PC-3 (cell line): ENCODE results near the gene NADK. TPM values are rescaled to one million over a fixed set of nuclear protein-coding genes. Genes with fewer than 3 reads are reported as not detected.
"Not testable (repeated sequence)": the region's sequence is repeated elsewhere in the genome, so short reads cannot be mapped to it uniquely, and the experiment has no call there.

ENCODE experiments used
- ATAC-seq: fragments of 200-7000 bp; cut with Tn5 transposase; 2 replicates; pipeline ENCODE4 v1.9.1; 2020; ENCODE audit warnings: mild to moderate bottlenecking, moderate library complexity
- BruUV-seq: library from RNA; stranded (reverse); fragments of 400-500 nt; replicated peaks from 2 replicates; lab custom pipeline; 2021; lab: Mats Ljungman, UMichigan
- CTCF ChIA-PET: fragments of 300-600 bp; sonication (Branson Sonifier 250); formaldehyde crosslinking; loops from one replicate; lab custom pipeline; 2022; ENCODE audit warnings: antibody characterized with exemption; lab: Charles Lee
- POLR2A ChIA-PET: fragments of 300-600 bp; sonication (Branson Sonifier 250); formaldehyde crosslinking; loops from one replicate; lab custom pipeline; 2022; ENCODE audit warnings: antibody characterized with exemption; ENCODE audit not compliant: unreplicated experiment; lab: Charles Lee
- DNase-seq: peaks from one replicate; pipeline ENCODE4 v3.0.0-alpha.2; 2015
- H2AFZ ChIP-seq: fragments of 300-600 bp; sonication (generic); 2 replicates; pipeline ENCODE4 v1.6.0; 2016; ENCODE audit warnings: antibody characterized with exemption, low read length
- H3F3A ChIP-seq: fragments of 300-600 bp; sonication (generic); one replicate; pipeline ENCODE4 v1.6.0; 2017; ENCODE audit warnings: antibody characterized with exemption, low read length, control low read depth, mild to moderate bottlenecking; ENCODE audit not compliant: unreplicated experiment
- H3K27ac ChIP-seq: fragments of 300-600 bp; sonication (generic); 2 replicates; pipeline ENCODE4 v1.5.1; 2016; ENCODE audit warnings: mild to moderate bottlenecking, low read length
- H3K27me3 ChIP-seq: fragments of 300-600 bp; sonication (generic); 2 replicates; pipeline ENCODE4 v1.6.1; 2016; ENCODE audit warnings: low read length, mixed read lengths
- H3K36me3 ChIP-seq: fragments of 300-600 bp; sonication (generic); 2 replicates; pipeline ENCODE4 v1.6.1; 2016; ENCODE audit warnings: low read depth, mixed run types, low read length, mixed read lengths
- H3K4me1 ChIP-seq: fragments of 300-600 bp; sonication (generic); 2 replicates; pipeline ENCODE4 v1.5.1; 2016; ENCODE audit warnings: low read length; ENCODE audit not compliant: insufficient read depth
- H3K4me2 ChIP-seq: fragments of 300-600 bp; sonication (generic); 2 replicates; pipeline ENCODE4 v1.6.0; 2016; ENCODE audit warnings: low read length
- H3K4me3 ChIP-seq: fragments of 300-600 bp; sonication (generic); 2 replicates; pipeline ENCODE4 v1.5.1; 2016; ENCODE audit warnings: mild to moderate bottlenecking, low read length, mixed read lengths
- H3K79me2 ChIP-seq: fragments of 300-600 bp; sonication (generic); 2 replicates; pipeline ENCODE4 v1.6.1; 2017; ENCODE audit warnings: low read length, mixed read lengths
- H3K9ac ChIP-seq: fragments of 300-600 bp; sonication (generic); 2 replicates; pipeline ENCODE4 v1.6.0; 2016; ENCODE audit warnings: mild to moderate bottlenecking, low read length
- H3K9me2 ChIP-seq: fragments of 300-600 bp; sonication (generic); replicated peaks from 2 replicates; pipeline ENCODE4 v1.6.1; 2016; ENCODE audit warnings: mixed run types, low read length, mixed read lengths
- H3K9me3 ChIP-seq: fragments of 300-600 bp; sonication (generic); 2 replicates; pipeline ENCODE4 v1.6.1; 2016; ENCODE audit warnings: low read length, mixed read lengths
- H4K20me1 ChIP-seq: fragments of 300-600 bp; sonication (generic); 2 replicates; pipeline ENCODE4 v1.6.1; 2016; ENCODE audit warnings: low read length, mixed read lengths
- CTCF ChIP-seq: fragments of 300-600 bp; sonication (generic); conservative IDR thresholded peaks from 2 replicates; pipeline ENCODE4 v1.5.1; 2017; ENCODE audit warnings: antibody characterized with exemption, low read depth, mild to moderate bottlenecking, low read length
- EZH2 ChIP-seq: fragments of 300-600 bp; sonication (generic); IDR thresholded peaks from one replicate; pipeline ENCODE4 v1.6.1; 2017; ENCODE audit warnings: antibody characterized with exemption, mild to moderate bottlenecking, low read length; ENCODE audit not compliant: unreplicated experiment
- EZH2phosphoT487 ChIP-seq: fragments of 300-600 bp; sonication (generic); IDR thresholded peaks from 2 replicates; pipeline ENCODE4 v1.6.1; 2018; ENCODE audit warnings: mild to moderate bottlenecking, antibody characterized with exemption, low read length, borderline replicate concordance
- intact Hi-C: fragments of 100-400 bp; cut with micrococcal nuclease; formaldehyde crosslinking; loops from 2 replicates; pipeline ENCODE4 v1.9.0; 2023
- total RNA-seq: library from RNA; depleted of rRNA; stranded (reverse); fragments of >200 nt; gene quantifications from 2 replicates; pipeline ENCODE4 v1.2.3, GENCODE V29; 2014

Gene NADK
- total RNA-seq, 1 experiment from 2014 or later = 130 TPM

GRCh38 chr1:1726088-1726487, 52.2 kb downstream of the NADK start:
- intact Hi-C loops, H3K9me3 ChIP-seq, DNase-seq, BruUV-seq, ATAC-seq, POLR2A ChIA-PET, H2AFZ ChIP-seq, H3K27ac ChIP-seq, CTCF ChIA-PET, H3K79me2 ChIP-seq, H3K4me3 ChIP-seq, H4K20me1 ChIP-seq, H3F3A ChIP-seq, H3K36me3 ChIP-seq, H3K4me1 ChIP-seq, H3K9ac ChIP-seq, H3K9me2 ChIP-seq, H3K4me2 ChIP-seq, H3K27me3 ChIP-seq: not testable (repeated sequence)

- H3K9me2 ChIP-seq, H4K20me1 ChIP-seq, CTCF ChIA-PET, H2AFZ ChIP-seq, H3K27me3 ChIP-seq, intact Hi-C loops, H3K79me2 ChIP-seq, H3K9me3 ChIP-seq, H3K36me3 ChIP-seq, H3F3A ChIP-seq, BruUV-seq, H3K4me1 ChIP-seq, POLR2A ChIA-PET: not testable (repeated sequence)
- peak; percentile 82 for DNase-seq
- H3K4me3 ChIP-seq = peak within 1 kb of the TSS; percentile 69
- peak within 1 kb of the TSS; percentile 78 for H3K4me2 ChIP-seq
- H3K27ac ChIP-seq = 0 out of 2 replicates have a peak within 1 kb of the TSS, but pooled peaks have one; percentile 16
- peak; percentile 79 for ATAC-seq
- H3K9ac ChIP-seq = peak within 1 kb of the TSS; percentile 51; the same call in 1 of the 2 replicates
These were observed 54.0 kb downstream of the NADK start, which contains the start of gene CDK11A for GRCh38 chr1:1724035-1724864. TSS of gene CDK11A (minus strand) at chr1:1724357. CDS start at chr1:1722818, 1,539 bp downstream.

GRCh38 chr1:1721201-1721600, 57.1 kb downstream of the NADK start:
- no peaks in the 10 kb centered on the region for H3K27me3 ChIP-seq
- H4K20me1 ChIP-seq = no peaks in the 10 kb centered on the region
- no peaks in the 10 kb centered on the region for H3K36me3 ChIP-seq
- no TSS peak for BruUV-seq
- H3K9me3 ChIP-seq = no peaks in the 10 kb centered on the region
- CTCF ChIA-PET = no interaction called here
- H3K79me2 ChIP-seq = 0 out of 2 replicates have a peak, but pooled peaks cover 3% of the 10 kb centered on the region
- H3K4me3 ChIP-seq = no peak overlapping the region
- TF ChIP-seq CTCF = no peak
- no peak for TF ChIP-seq EZH2phosphoT487
- TF ChIP-seq EZH2 = no peak
- H3K4me2 ChIP-seq = no peak overlapping the region
- no peak for DNase-seq
- no peaks in the 10 kb centered on the region for H3K9me2 ChIP-seq
- ATAC-seq = no peak
- H3F3A ChIP-seq = no peaks in the 10 kb centered on the region
- no peaks in the 10 kb centered on the region for H3K4me1 ChIP-seq
- H3K9ac ChIP-seq = no peak overlapping the region
- intact Hi-C loops = no loop called here
- H3K27ac ChIP-seq = no peak overlapping the region
- POLR2A ChIA-PET = no interaction called here
- H2AFZ ChIP-seq = no peak overlapping the region

GRCh38 chr1:1715109-1715883, 63.0 kb downstream of the NADK start:
- intact Hi-C loops, H3K79me2 ChIP-seq, H3K27ac ChIP-seq, POLR2A ChIA-PET, H3K27me3 ChIP-seq, H3K9me2 ChIP-seq, H3K4me3 ChIP-seq, BruUV-seq, H2AFZ ChIP-seq, H4K20me1 ChIP-seq, ATAC-seq, H3K9ac ChIP-seq, H3K4me2 ChIP-seq, H3K9me3 ChIP-seq, H3K4me1 ChIP-seq, H3K36me3 ChIP-seq, H3F3A ChIP-seq, CTCF ChIA-PET, DNase-seq: not testable (repeated sequence)

- POLR2A ChIA-PET, H3K27ac ChIP-seq, ATAC-seq, H2AFZ ChIP-seq, H3K27me3 ChIP-seq, H3K36me3 ChIP-seq, H3K9ac ChIP-seq, H3K9me3 ChIP-seq, CTCF ChIA-PET, intact Hi-C loops, H3K9me2 ChIP-seq, BruUV-seq, H3K4me2 ChIP-seq, H3K4me1 ChIP-seq, H3K4me3 ChIP-seq, H4K20me1 ChIP-seq, H3K79me2 ChIP-seq, H3F3A ChIP-seq, DNase-seq: not testable (repeated sequence)
These were observed 70.4 kb downstream of the NADK start for GRCh38 chr1:1707897-1708296.
